GM23248 (cell line): Measurements from ENCODE around the gene GALNT13.

Experiments used
- EZH2 ChIP-seq: fragments of 200-600 bp; sonication (generic); IDR thresholded peaks from 2 replicates; pipeline ENCODE4 v1.6.1; 2018; ENCODE audit warnings: antibody characterized with exemption, mild to moderate bottlenecking; ENCODE audit not compliant: insufficient read depth, poor library complexity, severe bottlenecking
- EZH2phosphoT487 ChIP-seq: fragments of 200-600 bp; sonication (generic); IDR thresholded peaks from 2 replicates; pipeline ENCODE4 v1.6.1; 2018; ENCODE audit warnings: antibody characterized with exemption, moderate library complexity, mild to moderate bottlenecking, low read depth; ENCODE audit not compliant: insufficient read depth

GRCh38 chr2:154490530-154490929, 618.8 kb downstream of the GALNT13 start:
- no peak for TF ChIP-seq EZH2
- no peak for TF ChIP-seq EZH2phosphoT487
